CD4-positive, alpha-beta memory T cell (primary cell): Measurements from ENCODE around the gene ZNF768. TPM values are rescaled to one million over a fixed set of nuclear protein-coding genes. Genes with fewer than 3 reads are reported as not detected.

Source experiments
- CTCF ChIA-PET: fragments of 350-600 bp; sonication (Branson Sonifier 250); formaldehyde crosslinking; loops from one replicate; lab custom pipeline; 2021; ENCODE audit warnings: inconsistent platforms; ENCODE audit not compliant: partially characterized antibody; lab: Charles Lee
- POLR2A ChIA-PET: fragments of 350-600 bp; sonication (Branson Sonifier 250); formaldehyde crosslinking; loops from one replicate; lab custom pipeline; 2021; ENCODE audit not compliant: partially characterized antibody; lab: Charles Lee
- DNase-seq, 5 donors: peaks; one replicate each; pipeline versions ENCODE4 v3.0.0 to v3.0.0-alpha.2; 2020 to 2022; ENCODE audit warnings: mixed read lengths in 1 of 5
- H3K27ac ChIP-seq: one replicate; pipeline ENCODE4 v1.7.0; 2013; ENCODE audit warnings: low read depth, low read length
- H3K27me3 ChIP-seq: 2 replicates; pipeline ENCODE4 v1.7.0; 2013; ENCODE audit warnings: mild to moderate bottlenecking, low read length, moderate library complexity; ENCODE audit not compliant: insufficient read depth
- H3K36me3 ChIP-seq: 2 replicates; pipeline ENCODE4 v1.7.0; 2013; ENCODE audit warnings: mild to moderate bottlenecking, low read length, moderate library complexity; ENCODE audit not compliant: insufficient read depth
- H3K4me1 ChIP-seq: 2 replicates; pipeline ENCODE4 v1.7.0; 2013; ENCODE audit warnings: mild to moderate bottlenecking, low read length, moderate library complexity; ENCODE audit not compliant: insufficient read depth
- H3K4me3 ChIP-seq, 2 donors: one replicate each; pipeline ENCODE4 v1.7.0; 2013; ENCODE audit warnings: low read length in 2 of 2, mild to moderate bottlenecking in 1 of 2
- H3K9me3 ChIP-seq, 2 donors: one replicate each; pipeline ENCODE4 v1.7.0; 2013; ENCODE audit warnings: low read length in 2 of 2, control low read depth in 1 of 2; ENCODE audit not compliant: control insufficient read depth in 1 of 2
- H3K27ac Mint-ChIP-seq, 7 donors: one replicate each; pipeline ENCODE4 v1.8.0; 2020 to 2021; ENCODE audit warnings: mixed read lengths in 7 of 7, mild to moderate bottlenecking in 6 of 7, inconsistent platforms in 3 of 7, moderate library complexity in 3 of 7
- H3K27me3 Mint-ChIP-seq, 2 donors: one replicate each; pipeline ENCODE4 v1.8.0; 2020 to 2021; ENCODE audit warnings: mixed read lengths in 2 of 2
- H3K36me3 Mint-ChIP-seq, 2 donors: one replicate each; pipeline ENCODE4 v1.8.0; 2020 to 2021; ENCODE audit warnings: mixed read lengths in 2 of 2, inconsistent platforms in 1 of 2, mild to moderate bottlenecking in 1 of 2
- H3K4me1 Mint-ChIP-seq, 4 donors: one replicate each; pipeline ENCODE4 v1.8.0; 2020 to 2021; ENCODE audit warnings: mixed read lengths in 4 of 4, mild to moderate bottlenecking in 1 of 4
- H3K4me3 Mint-ChIP-seq, 8 donors: one replicate each; pipeline ENCODE4 v1.8.0; 2020 to 2021; ENCODE audit warnings: mixed read lengths in 8 of 8, mild to moderate bottlenecking in 7 of 8, moderate library complexity in 6 of 8, inconsistent platforms in 3 of 8
- H3K9me3 Mint-ChIP-seq, 8 donors: one replicate each; pipeline ENCODE4 v1.8.0; 2020 to 2021; ENCODE audit warnings: mixed read lengths in 8 of 8, mild to moderate bottlenecking in 5 of 8, inconsistent platforms in 3 of 8, moderate library complexity in 1 of 8
- intact Hi-C: fragments of 100-400 bp; cut with micrococcal nuclease; formaldehyde crosslinking; loops from one replicate; pipeline ENCODE4 v1.15.1; 2023
- polyA plus RNA-seq, 2 donors: library from polyadenylated mRNA; unstranded; fragments of 300-500 nt; fragmentation: Illumina TruSeq; gene quantifications; one replicate each; pipeline ENCODE4 v1.2.3, GENCODE V29; 2021
- total RNA-seq, 2 experiments: library from RNA; stranded (reverse); gene quantifications; one replicate each; pipeline ENCODE4 v1.2.3, GENCODE V29; 2021

ZNF768 gene
- total RNA-seq (1 to 10 TPM; 5.8 to 6.1 TPM), polyA plus RNA-seq (1 to 10 TPM in 1 of 2 donors, under 1 TPM in 1; 0.69 to 1.7 TPM)

DNA sequence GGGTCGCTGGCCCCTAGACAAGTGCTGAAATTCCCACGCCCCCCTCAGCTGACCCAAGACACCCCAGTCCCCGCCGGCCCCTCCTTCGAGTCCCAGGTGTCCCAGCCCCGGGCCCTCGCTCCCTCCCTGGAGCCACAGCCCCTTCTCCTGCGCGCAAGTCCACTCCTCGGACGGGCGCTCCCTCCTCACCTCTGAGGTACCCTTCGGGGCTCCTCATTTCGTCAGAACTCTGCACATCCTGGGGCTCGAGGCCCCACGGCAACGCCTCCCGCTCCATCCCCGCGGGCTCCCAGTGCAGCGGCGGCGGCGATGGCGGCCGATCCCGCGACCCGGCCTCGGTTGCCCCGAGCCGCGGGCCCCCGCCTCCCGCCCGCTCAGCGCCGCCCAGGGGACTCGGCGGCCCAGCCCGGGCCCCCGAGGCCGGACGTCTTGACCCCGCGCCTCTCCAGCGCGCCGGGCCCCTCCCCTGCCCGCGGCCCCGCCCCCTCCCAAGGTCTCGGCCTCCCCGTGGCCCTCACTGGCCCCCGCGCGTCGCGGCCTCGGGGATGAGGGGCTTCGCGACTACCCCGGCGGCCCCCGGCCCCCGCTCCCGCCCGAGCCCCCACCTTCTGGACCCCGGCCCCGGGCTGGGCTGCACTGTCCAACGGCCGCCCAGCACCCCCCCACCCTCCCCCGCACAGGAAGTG lies at the start of gene ZNF768:
Gene ZNF768 (minus strand): TSS at position 430 of the 686 bp plus-strand sequence. CDS start 153 bp downstream, at position 277.
- intact Hi-C loops: loop anchor here (2.0 to 10.0 kb wide), 4 partner anchors 51 to 166 kb away; partner anchors contain the start of genes DCTPP1, ITGAL and SEPHS2
- ChIA-PET CTCF (interaction anchor here (0.6 to 3.0 kb wide), 3 partner anchors 10 to 97 kb away, joined by 3 to 13 read pairs (median 11); partner anchors contain the start of genes DCTPP1 and ZNF747), POLR2A (interaction anchor here (0.9 to 11.1 kb wide), 28 partner anchors 9 to 171 kb away, joined by 3 to 457 read pairs (median 5); partner anchors contain the start of genes DCTPP1, FBRS, PRR14 and SEPHS2)
- Mint-ChIP-seq H3K27me3 (no peaks in the 10 kb centered on the region), H3K4me1 (peaks cover 24 to 47% (median 34%) of the 10 kb centered on the region in 4 donors), H3K9me3 (peaks cover 0 to 3% (median 0%) of the 10 kb centered on the region in 8 donors), H3K27ac (peak within 1 kb of the TSS; percentile 86 to 95 (median 89)), H3K36me3 (peaks cover 5 to 21% of the 10 kb centered on the region in 2 donors), H3K4me3 (peak within 1 kb of the TSS; percentile 86 to 93 (median 88))
- no peaks in the 10 kb centered on the region for H3K27me3 ChIP-seq
- peaks cover 43% of the 10 kb centered on the region for H3K4me1 ChIP-seq
- H3K27ac ChIP-seq: peak within 1 kb of the TSS; percentile 72
- peak in 4 of 5 donors; percentile 25 to 32 (median 27) for DNase-seq
- no peaks in the 10 kb centered on the region for H3K36me3 ChIP-seq
- H3K4me3 ChIP-seq: peak within 1 kb of the TSS in 1 of 2 donors; percentile 75
- H3K9me3 ChIP-seq: no peaks in the 10 kb centered on the region

DNA sequence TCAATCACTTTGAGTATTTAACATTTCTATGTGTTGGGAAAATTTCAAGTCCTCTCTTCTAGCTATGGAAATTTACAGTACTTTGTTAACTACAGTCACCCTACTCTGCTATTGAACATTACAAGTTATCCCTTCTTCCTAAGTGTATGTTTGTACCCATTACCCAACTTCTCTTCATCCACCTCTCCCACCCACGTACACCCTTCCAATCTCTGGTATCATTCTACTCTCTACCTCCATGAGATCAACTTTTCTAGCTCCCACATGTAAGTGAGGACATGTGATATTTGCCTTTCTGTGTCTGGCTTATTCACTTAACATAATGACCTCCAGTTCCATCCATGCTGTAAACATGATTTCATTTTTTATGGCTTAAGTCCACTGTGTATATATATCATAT lies 48.3 kb upstream of the ZNF768 start:
- H3K36me3 ChIP-seq: peaks cover 8% of the 10 kb centered on the region
- H3K9me3 Mint-ChIP-seq: no peaks in the 10 kb centered on the region
- H3K9me3 ChIP-seq: no peaks in the 10 kb centered on the region
- H3K27ac Mint-ChIP-seq: peak overlapping the region in 3 of 7 donors; percentile 17 to 70 (median 48)
- H3K27ac ChIP-seq: no peak overlapping the region
- peaks cover 23% of the 10 kb centered on the region for H3K4me1 ChIP-seq
- no peak overlapping the region for H3K4me3 ChIP-seq
- DNase-seq: no peak
- H3K36me3 Mint-ChIP-seq: peaks cover 4 to 5% of the 10 kb centered on the region in 2 donors
- intact Hi-C loops: loop anchor here (5.0 kb wide), 1 partner anchor 53 kb away; no protein-coding TSS in a partner anchor
- H3K27me3 ChIP-seq: no peaks in the 10 kb centered on the region
- peak overlapping the region in 1 of 8 donors; percentile 8 for H3K4me3 Mint-ChIP-seq
- CTCF ChIA-PET: interaction anchor here (0.7 to 1.2 kb wide), 3 partner anchors 17 to 55 kb away, joined by 3 to 4 read pairs (median 4); no protein-coding TSS in a partner anchor
- POLR2A ChIA-PET: interaction anchor here (0.6 to 1.5 kb wide), 3 partner anchors 39 to 387 kb away, joined by 3 to 5 read pairs (median 3); partner anchors contain the start of genes DCTPP1 and ZNF747
- H3K27me3 Mint-ChIP-seq: no peaks in the 10 kb centered on the region
- H3K4me1 Mint-ChIP-seq: peaks cover 9 to 30% (median 18%) of the 10 kb centered on the region in 4 donors

DNA sequence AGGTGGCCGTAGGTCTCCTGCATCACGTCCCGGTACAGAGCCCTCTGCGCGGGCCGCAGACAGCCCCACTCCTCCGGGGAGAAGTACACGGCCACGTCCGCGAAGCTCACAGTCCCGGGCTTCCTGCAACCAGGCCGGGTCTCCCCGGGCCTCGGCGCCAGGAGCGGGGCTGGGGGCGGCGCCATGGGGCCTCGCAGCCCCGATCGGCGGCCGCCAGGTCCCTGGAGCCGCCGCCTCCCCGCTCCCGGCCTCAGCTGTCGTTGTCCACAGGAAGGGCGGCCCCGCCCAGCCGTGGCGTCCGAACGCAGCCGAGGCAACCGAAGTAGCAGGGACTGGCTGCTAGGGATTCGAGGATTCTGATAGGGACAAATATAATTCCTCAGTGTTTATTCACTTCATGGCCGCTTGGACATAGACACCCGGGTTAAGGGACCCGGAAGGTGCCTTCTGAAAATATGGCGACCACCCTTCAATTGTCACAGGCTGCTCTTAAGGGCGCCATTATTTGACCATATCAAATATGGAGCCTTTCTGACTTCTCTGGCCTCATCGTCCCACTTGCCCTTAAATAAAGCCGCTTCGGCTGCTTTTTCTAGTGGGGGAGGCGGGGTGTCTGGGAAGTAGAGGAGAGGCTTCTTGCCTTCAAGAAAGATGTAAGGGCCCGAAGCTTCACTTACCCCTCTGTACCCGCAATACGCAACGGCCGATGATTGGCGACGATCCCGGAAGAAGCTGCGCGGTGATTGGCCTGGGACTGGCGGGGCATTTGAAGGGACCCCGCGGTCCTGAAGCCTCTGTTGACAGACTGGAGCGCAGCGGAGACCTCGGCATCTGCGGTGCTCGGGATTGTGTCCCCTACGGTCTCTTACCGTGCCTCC lies 45.3 kb upstream of the ZNF768 start, which contains the start of gene ZNF688:
Gene ZNF688 (minus strand): TSS at position 270 of the 878 bp plus-strand sequence. CDS start 85 bp downstream, at position 185.
- Mint-ChIP-seq H3K4me1 (peaks cover 23 to 54% (median 38%) of the 10 kb centered on the region in 4 donors), H3K27me3 (no peaks in the 10 kb centered on the region), H3K9me3 (no peaks in the 10 kb centered on the region), H3K36me3 (peaks cover 0 to 7% of the 10 kb centered on the region in 2 donors), H3K27ac (peak within 1 kb of the TSS; percentile 96 to 97 (median 97)), H3K4me3 (peak within 1 kb of the TSS; percentile 86 to 96 (median 91))
- POLR2A ChIA-PET: interaction anchor here (0.7 to 3.7 kb wide), 32 partner anchors 9 to 506 kb away, joined by 3 to 188 read pairs (median 8); partner anchors contain the start of genes ALDOA, DCTPP1, FBRS and ITGAL
- intact Hi-C loops: loop anchor here (1.0 to 5.0 kb wide), 10 partner anchors 13 to 141 kb away; partner anchors contain the start of genes DCTPP1, FBRS, PRR14 and SRCAP
- peak; percentile 94 to 100 (median 97) for DNase-seq
- Histone ChIP-seq H3K4me1 (peaks cover 53% of the 10 kb centered on the region), H3K27ac (peak within 1 kb of the TSS; percentile 90), H3K36me3 (peaks cover 4% of the 10 kb centered on the region), H3K27me3 (no peaks in the 10 kb centered on the region), H3K9me3 (no peaks in the 10 kb centered on the region), H3K4me3 (peak within 1 kb of the TSS; percentile 65 to 71)
- CTCF ChIA-PET: interaction anchor here (0.6 to 2.8 kb wide), 12 partner anchors 9 to 143 kb away, joined by 3 to 26 read pairs (median 5); partner anchors contain the start of genes DCTPP1, FBRS, ZNF747 and ZNF764

DNA sequence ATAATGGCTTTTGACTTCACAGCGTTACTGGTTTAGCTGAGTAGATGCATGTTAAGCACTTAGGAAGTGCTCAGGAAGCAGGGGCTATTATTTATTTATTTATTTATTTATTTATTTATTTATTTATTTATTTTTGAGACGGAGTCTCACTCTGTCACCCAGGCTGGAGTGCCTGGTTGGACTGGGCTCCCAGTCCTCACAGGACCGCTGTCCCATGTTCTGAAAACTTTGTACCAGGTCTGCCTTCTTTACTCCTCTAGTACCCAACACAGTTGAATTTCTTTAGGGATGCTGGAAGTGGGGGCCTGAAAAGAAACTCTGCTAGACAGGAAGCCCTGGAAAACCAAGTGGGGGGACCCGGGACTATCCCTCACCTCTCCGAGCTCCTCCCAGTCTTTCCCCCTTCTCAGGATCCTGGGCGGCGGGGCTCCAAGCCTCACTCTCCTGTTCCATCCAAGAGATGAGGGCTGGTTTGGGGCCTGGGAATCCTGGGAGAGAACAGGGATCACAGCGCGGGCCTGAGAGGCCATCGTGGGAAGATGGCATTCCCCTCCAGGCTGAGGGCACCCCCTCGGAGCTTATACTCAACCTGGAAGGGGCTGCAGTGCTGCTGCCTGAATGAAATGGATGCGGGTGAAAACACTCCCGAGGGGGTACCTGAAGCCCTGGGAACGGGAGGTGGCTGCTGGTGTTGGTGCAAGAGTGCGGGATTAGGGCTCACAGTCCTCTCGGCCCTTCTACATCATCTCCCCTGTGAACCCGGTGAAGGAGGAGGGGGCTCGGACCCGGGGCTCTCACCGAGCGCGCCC lies 44.5 kb upstream of the ZNF768 start:
- POLR2A ChIA-PET: interaction anchor here (0.9 to 3.7 kb wide), 25 partner anchors 11 to 385 kb away, joined by 3 to 188 read pairs (median 9); partner anchors contain the start of genes DCTPP1, FBRS, ITGAL and PRR14
- no peak for DNase-seq

DNA sequence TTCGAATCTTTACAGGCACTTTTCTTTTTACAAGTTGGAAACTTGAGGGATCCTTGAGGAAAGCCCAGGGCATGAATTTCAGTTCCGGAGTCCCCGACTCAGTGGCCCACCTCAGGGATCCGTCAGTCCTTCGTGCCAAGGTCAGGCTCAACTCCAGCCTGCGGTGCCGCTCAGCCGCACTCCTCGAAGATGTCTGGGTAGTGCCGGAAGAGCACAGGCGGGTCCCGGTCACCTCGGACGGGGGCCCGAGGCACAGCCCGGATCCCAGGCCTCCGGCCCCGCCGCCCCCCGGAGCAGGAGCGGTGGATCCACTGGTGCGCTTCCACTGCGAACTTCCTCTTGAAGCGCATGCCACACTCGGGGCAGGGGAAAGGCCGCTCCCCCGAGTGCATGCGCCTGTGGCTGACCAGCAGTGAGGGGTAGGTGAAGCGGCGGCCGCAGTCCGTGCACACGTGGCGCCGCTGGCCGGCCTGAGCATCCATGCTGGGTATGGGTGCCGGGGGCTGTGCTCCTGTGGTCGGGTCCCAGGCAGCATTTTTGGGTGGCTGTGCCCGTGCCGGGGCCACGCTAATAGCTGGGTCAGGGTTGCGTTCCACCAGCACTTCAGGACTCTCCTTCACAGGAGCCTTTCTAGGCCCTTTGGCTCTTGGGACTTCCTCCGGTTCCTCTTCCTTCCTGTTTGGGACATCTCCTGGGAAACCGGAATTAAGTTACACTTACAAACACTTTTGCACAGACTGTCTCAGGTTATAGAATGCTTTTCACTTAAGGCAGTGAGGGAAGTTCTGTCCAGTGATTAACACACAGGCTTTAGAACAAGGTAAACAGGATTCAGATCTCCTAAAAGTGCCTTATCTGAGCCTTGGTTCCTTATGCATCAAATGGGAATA lies 43.6 kb upstream of the ZNF768 start:
- intact Hi-C loops: loop anchor here (2.0 to 5.0 kb wide), 2 partner anchors 19 to 57 kb away; no protein-coding TSS in a partner anchor
- H3K27me3 Mint-ChIP-seq: no peaks in the 10 kb centered on the region
- ChIA-PET CTCF (interaction anchor here (1.0 to 2.8 kb wide), 3 partner anchors 12 to 140 kb away, joined by 3 to 26 read pairs (median 22); partner anchors contain the start of genes DCTPP1, ZNF747 and ZNF764), POLR2A (interaction anchor here (1.1 to 3.7 kb wide), 12 partner anchors 10 to 152 kb away, joined by 3 to 188 read pairs (median 27); partner anchors contain the start of genes FBRS, ZNF689, ZNF747 and ZNF764)
- H3K36me3 Mint-ChIP-seq: peaks cover 0 to 7% of the 10 kb centered on the region in 2 donors
- H3K27me3 ChIP-seq: no peaks in the 10 kb centered on the region
- peak overlapping the region; percentile 30 for H3K27ac ChIP-seq
- H3K9me3 Mint-ChIP-seq: no peaks in the 10 kb centered on the region
- H3K36me3 ChIP-seq: peaks cover 4% of the 10 kb centered on the region
- peaks cover 23 to 69% (median 41%) of the 10 kb centered on the region in 4 donors for H3K4me1 Mint-ChIP-seq
- peaks cover 57% of the 10 kb centered on the region for H3K4me1 ChIP-seq
- H3K4me3 ChIP-seq: no peak overlapping the region
- H3K27ac Mint-ChIP-seq: peak overlapping the region in 6 of 7 donors; percentile 48 to 97 (median 66)
- H3K4me3 Mint-ChIP-seq: peak overlapping the region in 7 of 8 donors; percentile 32 to 92 (median 86)
- DNase-seq: no peak
- H3K9me3 ChIP-seq: no peaks in the 10 kb centered on the region

More for the DNA sequence above, 44.5 kb upstream of the ZNF768 start:
- Histone ChIP-seq H3K9me3 (no peaks in the 10 kb centered on the region), H3K27ac (peak overlapping the region; percentile 90), H3K4me3 (peak overlapping the region; percentile 43 to 71), H3K4me1 (peaks cover 57% of the 10 kb centered on the region), H3K36me3 (peaks cover 4% of the 10 kb centered on the region), H3K27me3 (no peaks in the 10 kb centered on the region)
- Mint-ChIP-seq H3K27ac (peak overlapping the region; percentile 88 to 97 (median 91)), H3K27me3 (no peaks in the 10 kb centered on the region), H3K4me3 (peak overlapping the region; percentile 83 to 92 (median 86)), H3K4me1 (peaks cover 23 to 62% (median 41%) of the 10 kb centered on the region in 4 donors), H3K9me3 (no peaks in the 10 kb centered on the region), H3K36me3 (peaks cover 0 to 7% of the 10 kb centered on the region in 2 donors)
- intact Hi-C loops: loop anchor here (1.0 to 5.0 kb wide), 3 partner anchors 20 to 87 kb away; partner anchors contain the start of gene FBRS
- CTCF ChIA-PET: interaction anchor here (0.6 to 2.8 kb wide), 5 partner anchors 10 to 141 kb away, joined by 3 to 26 read pairs (median 5); partner anchors contain the start of genes DCTPP1, ZNF747 and ZNF764
